BLaER1 treated with 17β-estradiol and CSF1 and Interleukin-3, amounts not matched to agents 10 nM and 100 nM (cell line): Measurements from ENCODE around the gene ZNF547.

Source experiments
- H3K27ac ChIP-seq, 11 experiments: shearing (Covaris generic); formaldehyde crosslinking; 2 replicates each; pipeline ENCODE4 v1.8.1; 2022
- H3K27me3 ChIP-seq, 11 experiments: shearing (Covaris generic); formaldehyde crosslinking; 2 replicates each; pipeline ENCODE4 v1.8.1; 2022
- H3K36me3 ChIP-seq, 11 experiments: shearing (Covaris generic); formaldehyde crosslinking; 2 replicates each; pipeline ENCODE4 v1.8.1; 2022
- H3K4me1 ChIP-seq, 10 experiments: shearing (Covaris generic); formaldehyde crosslinking; 2 replicates each; pipeline ENCODE4 v1.8.1; 2022
- H3K4me2 ChIP-seq, 11 experiments: shearing (Covaris generic); formaldehyde crosslinking; 2 replicates each; pipeline ENCODE4 v1.8.1; 2022
- H3K4me3 ChIP-seq, 10 experiments: shearing (Covaris generic); formaldehyde crosslinking; 2 replicates each; pipeline ENCODE4 v1.8.1; 2022
- H3K9ac ChIP-seq, 11 experiments: shearing (Covaris generic); formaldehyde crosslinking; 2 replicates each; pipeline ENCODE4 v1.8.1; 2022
- H3K9me3 ChIP-seq, 11 experiments: shearing (Covaris generic); formaldehyde crosslinking; replicated peaks in 1 of 11; 2 replicates each; pipeline ENCODE4 v1.8.1; 2022
- H4K20me1 ChIP-seq, 11 experiments: shearing (Covaris generic); formaldehyde crosslinking; 2 replicates each; pipeline ENCODE4 v1.8.1; 2022
- Cebpa-rat ChIP-seq, 11 experiments: shearing (Covaris generic); IDR thresholded peaks; 2 replicates each; pipeline ENCODE4 v1.8.1; 2022

ZNF547 gene

GRCh38 chr19:57382806-57383488 lies 19.6 kb downstream of the ZNF547 start:
- H3K9ac ChIP-seq, result no peak overlapping the region
- no peaks in the 10 kb centered on the region for H4K20me1 ChIP-seq
- no peak overlapping the region for H3K4me3 ChIP-seq
- H3K27me3 ChIP-seq, result no peaks in the 10 kb centered on the region
- no peak overlapping the region for H3K4me2 ChIP-seq
- H3K4me1 ChIP-seq, result no peaks in the 10 kb centered on the region
- no peak overlapping the region for H3K27ac ChIP-seq
- peaks cover 11 to 24% (median 18%) of the 10 kb centered on the region in 11 experiments for H3K36me3 ChIP-seq
- TF ChIP-seq Cebpa-rat (IDR thresholded peaks at IDR 0.05), result no peak
- H3K9me3 ChIP-seq, result peaks cover 8 to 33% (median 19%) of the 10 kb centered on the region in 11 experiments

- H3K9ac ChIP-seq, result peak overlapping the region; percentile 28 to 95 (median 92); a peak in 21 of 22 replicates
- peaks cover 12 to 26% (median 18%) of the 10 kb centered on the region in 10 experiments for H3K4me1 ChIP-seq
- H3K27me3 ChIP-seq, result no peaks in the 10 kb centered on the region
- H3K9me3 ChIP-seq, result no peaks in the 10 kb centered on the region
- H3K27ac ChIP-seq, result peak overlapping the region; percentile 64 to 89 (median 85)
- peak in 1 of 11 experiments; percentile 41; a peak in 1 of 22 replicates for TF ChIP-seq Cebpa-rat (IDR thresholded peaks at IDR 0.05)
- peaks cover 6 to 23% (median 17%) of the 10 kb centered on the region in 11 experiments for H3K36me3 ChIP-seq
- H3K4me3 ChIP-seq, result peak overlapping the region; percentile 61 to 96 (median 90); a peak in 19 of 20 replicates
- peaks cover 0 to 21% (median 6%) of the 10 kb centered on the region in 11 experiments; a peak in 8 of 22 replicates for H4K20me1 ChIP-seq
- peak overlapping the region; percentile 37 to 76 (median 62) for H3K4me2 ChIP-seq
Observed at GRCh38 chr19:57389194-57389729, 25.9 kb downstream of the ZNF547 start.

GRCh38 chr19:57389730-57390598 lies 26.6 kb downstream of the ZNF547 start, which contains the start of gene ZNF548:
ZNF548 (plus strand) TSS chr19:57389854; CDS start chr19:57390100, 246 bp downstream.
- peak within 1 kb of the TSS; percentile 82 to 96 (median 90) for H3K4me3 ChIP-seq
- peak within 1 kb of the TSS; percentile 87 to 95 (median 93) for H3K9ac ChIP-seq
- H3K9me3 ChIP-seq, result no peaks in the 10 kb centered on the region
- H3K27me3 ChIP-seq, result no peaks in the 10 kb centered on the region
- peaks cover 12 to 26% (median 18%) of the 10 kb centered on the region in 10 experiments for H3K4me1 ChIP-seq
- H3K4me2 ChIP-seq, result peak within 1 kb of the TSS; percentile 86 to 98 (median 95)
- peaks cover 0 to 26% (median 6%) of the 10 kb centered on the region in 11 experiments; a peak in 9 of 22 replicates for H4K20me1 ChIP-seq
- peak in 7 of 11 experiments; percentile 0 to 73 (median 50); a peak in 6 of 22 replicates for TF ChIP-seq Cebpa-rat (IDR thresholded peaks at IDR 0.05)
- peaks cover 9 to 30% (median 22%) of the 10 kb centered on the region in 11 experiments for H3K36me3 ChIP-seq
- H3K27ac ChIP-seq, result peak within 1 kb of the TSS; percentile 77 to 89 (median 87)

- H4K20me1 ChIP-seq, result peaks cover 0 to 51% (median 8%) of the 10 kb centered on the region in 11 experiments; a peak in 12 of 22 replicates
Observed at GRCh38 chr19:57395710-57396109, 32.4 kb downstream of the ZNF547 start.

GRCh38 chr19:57398868-57399267 lies 35.5 kb downstream of the ZNF547 start:
- no peak overlapping the region for H3K9ac ChIP-seq
- H3K27me3 ChIP-seq, result no peaks in the 10 kb centered on the region
- peaks cover 0 to 42% (median 5%) of the 10 kb centered on the region in 11 experiments; a peak in 12 of 22 replicates for H4K20me1 ChIP-seq
- TF ChIP-seq Cebpa-rat (IDR thresholded peaks at IDR 0.05), result no peak
- peaks cover 47 to 58% (median 53%) of the 10 kb centered on the region in 11 experiments for H3K9me3 ChIP-seq
- no peak overlapping the region for H3K4me2 ChIP-seq
- H3K36me3 ChIP-seq, result peaks cover 90 to 99% (median 96%) of the 10 kb centered on the region in 11 experiments
- H3K4me1 ChIP-seq, result no peaks in the 10 kb centered on the region
- H3K27ac ChIP-seq, result no peak overlapping the region
- H3K4me3 ChIP-seq, result no peak overlapping the region; a peak in 1 of 20 replicates

More at GRCh38 chr19:57395710-57396109, 32.4 kb downstream of the ZNF547 start:
- H3K4me3 ChIP-seq, result no peak overlapping the region
- peaks cover 23 to 32% (median 28%) of the 10 kb centered on the region in 11 experiments for H3K9me3 ChIP-seq
- no peak for TF ChIP-seq Cebpa-rat (IDR thresholded peaks at IDR 0.05)
- H3K4me1 ChIP-seq, result peaks cover 4 to 18% (median 9%) of the 10 kb centered on the region in 10 experiments
- H3K27me3 ChIP-seq, result no peaks in the 10 kb centered on the region
- H3K27ac ChIP-seq, result no peak overlapping the region
- peaks cover 62 to 87% (median 77%) of the 10 kb centered on the region in 11 experiments for H3K36me3 ChIP-seq
- no peak overlapping the region for H3K9ac ChIP-seq
- H3K4me2 ChIP-seq, result no peak overlapping the region

- H3K27ac ChIP-seq, result no peak overlapping the region
- H3K4me2 ChIP-seq, result no peak overlapping the region
- H3K9me3 ChIP-seq, result peaks cover 28 to 39% (median 32%) of the 10 kb centered on the region in 11 experiments
- no peak for TF ChIP-seq Cebpa-rat (IDR thresholded peaks at IDR 0.05)
- H3K4me1 ChIP-seq, result 0 out of 20 replicates have a peak, but pooled peaks cover 0 to 3% (median 0%) of the 10 kb centered on the region in 10 experiments
- H3K36me3 ChIP-seq, result peaks cover 44 to 51% (median 49%) of the 10 kb centered on the region in 11 experiments
- no peak overlapping the region for H3K4me3 ChIP-seq
- H3K9ac ChIP-seq, result no peak overlapping the region
- H3K27me3 ChIP-seq, result no peaks in the 10 kb centered on the region
- no peaks in the 10 kb centered on the region for H4K20me1 ChIP-seq
Observed at GRCh38 chr19:57403737-57404563, 40.6 kb downstream of the ZNF547 start.

- 0 out of 22 replicates have a peak, but pooled peaks of 1 of the 11 experiments have one; percentile 33 for TF ChIP-seq Cebpa-rat (IDR thresholded peaks at IDR 0.05)
- Histone ChIP-seq H4K20me1 (peaks cover 0 to under 1% (median 0%) of the 10 kb centered on the region in 11 experiments; a peak in 2 of 22 replicates), H3K9me3 (peaks cover 18 to 22% (median 21%) of the 10 kb centered on the region in 11 experiments), H3K9ac (peak overlapping the region in 1 of 11 experiments; percentile 33; a peak in 1 of 22 replicates), H3K4me2 (no peak overlapping the region), H3K36me3 (peaks cover 21 to 24% (median 23%) of the 10 kb centered on the region in 11 experiments), H3K4me1 (peaks cover under 1 to 7% (median 6%) of the 10 kb centered on the region in 10 experiments; a peak in 17 of 20 replicates), H3K4me3 (no peak overlapping the region), H3K27ac (no peak overlapping the region), H3K27me3 (no peaks in the 10 kb centered on the region)
Observed at GRCh38 chr19:57406516-57407123, 43.3 kb downstream of the ZNF547 start.
